ENCODE results near the gene ABTB2. TPM values are rescaled to one million over a fixed set of nuclear protein-coding genes. Genes with fewer than 3 reads are reported as not detected.

The ABTB2 gene
- total RNA-seq, 1 experiment from 2014 or later: 6.0 TPM

- in situ Hi-C loops (cut with HindIII; ENCODE audit: low pct_unique_long_range_greater_than_20kb, low sequenced_read_pairs): no loop called here
- DNase-seq (ENCODE audit: low read depth): no peak
Observed at GRCh38 chr11:34179026-34179675, 178.7 kb downstream of the ABTB2 start.

- in situ Hi-C loops (cut with HindIII; ENCODE audit: low pct_unique_long_range_greater_than_20kb, low sequenced_read_pairs): no loop called here
- no peak for DNase-seq (ENCODE audit: low read depth)
Observed at GRCh38 chr11:34178209-34178821, 179.5 kb downstream of the ABTB2 start.

- in situ Hi-C loops (cut with HindIII; ENCODE audit: low pct_unique_long_range_greater_than_20kb, low sequenced_read_pairs): no loop called here
- no peak for DNase-seq (ENCODE audit: low read depth)
Observed at GRCh38 chr11:34176751-34177209, 181.0 kb downstream of the ABTB2 start.

GRCh38 chr11:34175284-34176019 lies 182.4 kb downstream of the ABTB2 start:
- in situ Hi-C loops (cut with HindIII; ENCODE audit: low pct_unique_long_range_greater_than_20kb, low sequenced_read_pairs): no loop called here
- DNase-seq (ENCODE audit: low read depth): no peak

- peak; percentile 66 for DNase-seq (ENCODE audit: low read depth)
- in situ Hi-C loops (cut with HindIII; ENCODE audit: low pct_unique_long_range_greater_than_20kb, low sequenced_read_pairs): no loop called here
Observed at GRCh38 chr11:34174412-34175041, 183.3 kb downstream of the ABTB2 start.

GRCh38 chr11:34173050-34173449 lies 184.8 kb downstream of the ABTB2 start:
- in situ Hi-C loops (cut with HindIII; ENCODE audit: low pct_unique_long_range_greater_than_20kb, low sequenced_read_pairs): no loop called here
- no peak for DNase-seq (ENCODE audit: low read depth)

GRCh38 chr11:34169686-34170085 lies 188.1 kb downstream of the ABTB2 start:
- in situ Hi-C loops (cut with HindIII; ENCODE audit: low pct_unique_long_range_greater_than_20kb, low sequenced_read_pairs): no loop called here
- DNase-seq (ENCODE audit: low read depth): no peak

GRCh38 chr11:34168642-34169420 lies 189.0 kb downstream of the ABTB2 start:
- in situ Hi-C loops (cut with HindIII; ENCODE audit: low pct_unique_long_range_greater_than_20kb, low sequenced_read_pairs): no loop called here
- no peak for DNase-seq (ENCODE audit: low read depth)

- no peak for DNase-seq (ENCODE audit: low read depth)
- in situ Hi-C loops (cut with HindIII; ENCODE audit: low pct_unique_long_range_greater_than_20kb, low sequenced_read_pairs): no loop called here
Observed at GRCh38 chr11:34167961-34168360, 189.8 kb downstream of the ABTB2 start.

- DNase-seq (ENCODE audit: low read depth): no peak
- in situ Hi-C loops (cut with HindIII; ENCODE audit: low pct_unique_long_range_greater_than_20kb, low sequenced_read_pairs): no loop called here
Observed at GRCh38 chr11:34166806-34167740, 190.7 kb downstream of the ABTB2 start.

GRCh38 chr11:34165786-34166555 lies 191.8 kb downstream of the ABTB2 start:
- DNase-seq (ENCODE audit: low read depth): no peak
- in situ Hi-C loops (cut with HindIII; ENCODE audit: low pct_unique_long_range_greater_than_20kb, low sequenced_read_pairs): no loop called here

GRCh38 chr11:34165121-34165520 lies 192.7 kb downstream of the ABTB2 start:
- no peak for DNase-seq (ENCODE audit: low read depth)
- in situ Hi-C loops (cut with HindIII; ENCODE audit: low pct_unique_long_range_greater_than_20kb, low sequenced_read_pairs): no loop called here

- no peak for DNase-seq (ENCODE audit: low read depth)
- in situ Hi-C loops (cut with HindIII; ENCODE audit: low pct_unique_long_range_greater_than_20kb, low sequenced_read_pairs): no loop called here
Observed at GRCh38 chr11:34162856-34163255, 195.0 kb downstream of the ABTB2 start.

GRCh38 chr11:34162493-34162820 lies 195.4 kb downstream of the ABTB2 start:
- in situ Hi-C loops (cut with HindIII; ENCODE audit: low pct_unique_long_range_greater_than_20kb, low sequenced_read_pairs): no loop called here
- no peak for DNase-seq (ENCODE audit: low read depth)

GRCh38 chr11:34161812-34162492 lies 195.9 kb downstream of the ABTB2 start:
- DNase-seq (ENCODE audit: low read depth): peak; percentile 78
- in situ Hi-C loops (cut with HindIII; ENCODE audit: low pct_unique_long_range_greater_than_20kb, low sequenced_read_pairs): no loop called here

GRCh38 chr11:34161361-34161760 lies 196.4 kb downstream of the ABTB2 start:
- in situ Hi-C loops (cut with HindIII; ENCODE audit: low pct_unique_long_range_greater_than_20kb, low sequenced_read_pairs): no loop called here
- no peak for DNase-seq (ENCODE audit: low read depth)
